ENCODE measurements around the gene C2orf74.
A peak's percentile ranks its signal among the peaks of the same experiment; 100 is the strongest.
"Not testable (repeated sequence)": the region's sequence is repeated elsewhere in the genome, so short reads cannot be mapped to it uniquely, and the experiment has no call there.

Gene C2orf74

GRCh38 chr2:61134141-61134540 is 27.8 kb upstream of the C2orf74 start:
- TF ChIP-seq CTCF (IDR thresholded peaks at IDR 0.05; ENCODE audit: insufficient read depth, low read length, poor library complexity, severe bottlenecking) = no peak
- no peak for DNase-seq (ENCODE audit: extremely low read depth, insufficient read length)
- H3K36me3 ChIP-seq (ENCODE audit: control insufficient read depth, insufficient read depth, low read length) = no peaks in the 10 kb centered on the region
- no peak overlapping the region for H3K4me3 ChIP-seq (replicated peaks; ENCODE audit: low read depth, low read length)
- H3K27me3 ChIP-seq (replicated peaks; ENCODE audit: control insufficient read depth, insufficient read depth, low read length) = no peaks in the 10 kb centered on the region

- no peaks in the 10 kb centered on the region for H3K36me3 ChIP-seq (ENCODE audit: control insufficient read depth, insufficient read depth, low read length)
- no peak overlapping the region for H3K4me3 ChIP-seq (replicated peaks; ENCODE audit: low read depth, low read length)
- TF ChIP-seq CTCF (IDR thresholded peaks at IDR 0.05; ENCODE audit: insufficient read depth, low read length, poor library complexity, severe bottlenecking) = peak; percentile 11
- H3K27me3 ChIP-seq (replicated peaks; ENCODE audit: control insufficient read depth, insufficient read depth, low read length) = no peaks in the 10 kb centered on the region
- DNase-seq (ENCODE audit: extremely low read depth, insufficient read length) = no peak
These were observed 26.5 kb upstream of the C2orf74 start for GRCh38 chr2:61135510-61135909.

- Histone ChIP-seq H3K36me3 (ENCODE audit: control insufficient read depth, insufficient read depth, low read length) (peaks cover 1% of the 10 kb centered on the region; the same call in 1 of the 2 replicates), H3K4me3 (replicated peaks; ENCODE audit: low read depth, low read length) (no peak overlapping the region), H3K27me3 (replicated peaks; ENCODE audit: control insufficient read depth, insufficient read depth, low read length) (no peaks in the 10 kb centered on the region)
- TF ChIP-seq CTCF (IDR thresholded peaks at IDR 0.05; ENCODE audit: insufficient read depth, low read length, poor library complexity, severe bottlenecking) = no peak
- no peak for DNase-seq (ENCODE audit: extremely low read depth, insufficient read length)
These were observed 23.1 kb upstream of the C2orf74 start for GRCh38 chr2:61138859-61139258.

GRCh38 chr2:61141151-61141550 is 20.8 kb upstream of the C2orf74 start:
- DNase-seq (ENCODE audit: extremely low read depth, insufficient read length) = no peak
- Histone ChIP-seq H3K4me3 (replicated peaks; ENCODE audit: low read depth, low read length) (no peak overlapping the region), H3K27me3 (replicated peaks; ENCODE audit: control insufficient read depth, insufficient read depth, low read length) (no peaks in the 10 kb centered on the region), H3K36me3 (ENCODE audit: control insufficient read depth, insufficient read depth, low read length) (peaks cover 1% of the 10 kb centered on the region; the same call in 1 of the 2 replicates)
- TF ChIP-seq CTCF (IDR thresholded peaks at IDR 0.05; ENCODE audit: insufficient read depth, low read length, poor library complexity, severe bottlenecking) = no peak

GRCh38 chr2:61144697-61145268 is 17.2 kb upstream of the C2orf74 start:
- peak; percentile 92 for DNase-seq (ENCODE audit: extremely low read depth, insufficient read length)
- TF ChIP-seq CTCF (IDR thresholded peaks at IDR 0.05; ENCODE audit: insufficient read depth, low read length, poor library complexity, severe bottlenecking) = no peak
- no peaks in the 10 kb centered on the region for H3K27me3 ChIP-seq (replicated peaks; ENCODE audit: control insufficient read depth, insufficient read depth, low read length)
- peak overlapping the region; percentile 73 for H3K4me3 ChIP-seq (replicated peaks; ENCODE audit: low read depth, low read length)
- peaks cover 1% of the 10 kb centered on the region; the same call in 1 of the 2 replicates for H3K36me3 ChIP-seq (ENCODE audit: control insufficient read depth, insufficient read depth, low read length)

- H3K36me3 ChIP-seq (ENCODE audit: control insufficient read depth, insufficient read depth, low read length) = peaks cover 1% of the 10 kb centered on the region; the same call in 1 of the 2 replicates
- no peak for TF ChIP-seq CTCF (IDR thresholded peaks at IDR 0.05; ENCODE audit: insufficient read depth, low read length, poor library complexity, severe bottlenecking)
- H3K27me3 ChIP-seq (replicated peaks; ENCODE audit: control insufficient read depth, insufficient read depth, low read length) = no peaks in the 10 kb centered on the region
- no peak overlapping the region for H3K4me3 ChIP-seq (replicated peaks; ENCODE audit: low read depth, low read length)
- no peak for DNase-seq (ENCODE audit: extremely low read depth, insufficient read length)
These were observed 16.0 kb upstream of the C2orf74 start for GRCh38 chr2:61145990-61146389.

GRCh38 chr2:61148091-61148490 is 13.9 kb upstream of the C2orf74 start:
- H3K36me3 ChIP-seq (ENCODE audit: control insufficient read depth, insufficient read depth, low read length); H3K4me3 ChIP-seq (replicated peaks; ENCODE audit: low read depth, low read length); DNase-seq (ENCODE audit: extremely low read depth, insufficient read length); H3K27me3 ChIP-seq (replicated peaks; ENCODE audit: control insufficient read depth, insufficient read depth, low read length): not testable (repeated sequence)
